Adrenal gland (tissue), 12 donors: ENCODE data around the gene CELF5. TPM values are rescaled to one million over a fixed set of nuclear protein-coding genes. Genes with fewer than 3 reads are reported as not detected.

Experiments
- DNase-seq, 7 donors: peaks; one replicate each; pipeline ENCODE4 v3.0.0-alpha.2; 2019 to 2020
- H3K27ac ChIP-seq, 5 donors: fragments of 200-600 bp; sonication (generic) in 4 of 5; 1 replicate in 3 of 5; 2 replicates in 2 of 5; pipeline versions ENCODE4 v1.5.1 to v1.8.0; 2016 to 2020; ENCODE audit warnings: mild to moderate bottlenecking in 1 of 5
- H3K27me3 ChIP-seq: fragments of 200-600 bp; 2 replicates; pipeline ENCODE4 v1.8.0; 2021
- H3K36me3 ChIP-seq, 2 donors: fragments of 200-600 bp; replicated peaks in 1 of 2; 1 replicate in 1 of 2; 2 replicates in 1 of 2; pipeline versions ENCODE4 v1.5.1 to v1.8.0; 2018 to 2022
- H3K4me1 ChIP-seq, 2 donors: fragments of 200-600 bp; replicated peaks in 1 of 2; 1 replicate in 1 of 2; 2 replicates in 1 of 2; pipeline versions ENCODE4 v1.5.1 to v1.8.0; 2018 to 2021
- H3K4me3 ChIP-seq, 4 donors: fragments of 200-600 bp; sonication (generic) in 3 of 4; one replicate each; pipeline ENCODE4 v1.5.1; 2016 to 2018
- H3K9me3 ChIP-seq, 3 donors: fragments of 200-600 bp; sonication (generic) in 1 of 3; replicated peaks in 1 of 3; 1 replicate in 2 of 3; 2 replicates in 1 of 3; pipeline versions ENCODE4 v1.5.1 to v1.8.0; 2016 to 2021
- CTCF ChIP-seq, 6 experiments: fragments of 450-650 bp in 4 of 6; fragments of 200-600 bp in 2 of 6; sonication (generic) in 1 of 6; IDR thresholded peaks; 1 replicate in 5 of 6; 2 replicates in 1 of 6; pipeline versions ENCODE4 v1.5.1 to v1.8.0; 2016 to 2021; ENCODE audit warnings: antibody characterized with exemption in 6 of 6, mild to moderate bottlenecking in 2 of 6, moderate library complexity in 1 of 6
- POLR2A ChIP-seq, 2 donors: fragments of 450-650 bp; IDR thresholded peaks; one replicate each; pipeline ENCODE4 v1.6.1; 2017; ENCODE audit warnings: antibody characterized with exemption in 2 of 2, mild to moderate bottlenecking in 2 of 2, moderate library complexity in 1 of 2
- WGBS, 4 donors: extraction: QIAGEN DNeasy Blood & Tissue Kit in 2 of 4; methylation state at CpG; one replicate each; pipeline versions ENCODE4 v1.1.5 to v1.1.7; 2013 to 2017; 5-methylcytosine and 5-hydroxymethylcytosine counted together
- intact Hi-C, 2 donors: fragments of 100-400 bp; cut with DNase I; formaldehyde crosslinking; loops; one replicate each; pipeline versions ENCODE4 v1.14.1 to v1.15.0; 2022 to 2023
- polyA plus RNA-seq, 3 donors: library from polyadenylated mRNA; stranded (reverse); fragments of 200-250 nt in 2 of 3; fragments of 350-450 nt in 1 of 3; fragmentation: Illumina TruSeq in 1 of 3; extraction: RNeasy Lipid Tissue Mini Kit (QIAGEN cat#74804) in 1 of 3; gene quantifications; one replicate each; pipeline ENCODE4 v1.2.3, GENCODE V29; 2013 to 2014
- total RNA-seq, 9 donors: library from RNA; depleted of rRNA in 4 of 9; stranded (reverse); fragments of >200 nt in 4 of 9; fragments of 120-200 nt in 1 of 9; fragmentation: NEBNext Ultra II Directional in 1 of 9; extraction: Animal tissue kit (Norgen Biotek cat#: 25700) in 1 of 9; gene quantifications; one replicate each; pipeline versions ENCODE4 v1.1.0 to v1.2.4, GENCODE V29; 2013 to 2023
- donor health status: healthy with polysubstance abuse.
- donor health status: Bipolar disorder and iron deficiency.
- donor health status: DM: yes; HTN: yes; CAD: no.
- donor health status: DM: no; HTN: no; CAD: no.
- donor health status: DM: no; HTN: no; CAD: no.
- donor health status: DM: yes; HTN: yes; CAD: no.

The CELF5 gene
- total and polyA plus RNA-seq, 12 donors, result 0.08 to 1.6 (median 0.58) TPM; not detected in 4

DNA sequence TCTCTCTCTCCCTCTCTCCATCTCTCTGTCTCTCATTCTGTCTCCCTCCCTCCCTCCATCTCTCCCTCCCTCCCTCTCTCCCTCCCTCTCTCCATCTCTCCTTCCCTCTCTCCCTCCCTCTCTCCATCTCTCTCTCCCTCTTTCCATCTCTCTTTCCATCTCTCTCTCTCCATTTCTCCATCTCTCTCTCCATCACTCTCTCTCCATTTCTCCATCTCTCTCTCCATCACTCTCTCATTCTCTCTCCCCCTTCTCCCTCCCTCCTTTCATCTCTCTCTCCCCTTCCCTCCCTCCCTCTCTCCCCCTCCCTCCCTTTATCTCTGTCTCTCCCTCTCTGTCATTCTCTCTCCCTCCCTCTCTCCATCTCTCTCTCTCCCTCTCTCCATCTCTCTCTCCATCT is 86.2 kb downstream of the CELF5 start:
- intact Hi-C loops, result loop anchor here in 1 of 2 donors (10.0 kb wide), 1 partner anchor 314 kb away; the partner anchor contains the start of gene CACTIN
- no peak overlapping the region for H3K27ac ChIP-seq
- TF ChIP-seq CTCF (IDR thresholded peaks at IDR 0.05), result no peak
- no peak for TF ChIP-seq POLR2A (IDR thresholded peaks at IDR 0.05)
- no peaks in the 10 kb centered on the region for H3K4me1 ChIP-seq
- H3K36me3 ChIP-seq, result no peaks in the 10 kb centered on the region
- H3K4me3 ChIP-seq, result no peak overlapping the region
- DNase-seq, result no peak
- H3K9me3 ChIP-seq, result no peaks in the 10 kb centered on the region
- peaks cover 29% of the 10 kb centered on the region for H3K27me3 ChIP-seq

DNA sequence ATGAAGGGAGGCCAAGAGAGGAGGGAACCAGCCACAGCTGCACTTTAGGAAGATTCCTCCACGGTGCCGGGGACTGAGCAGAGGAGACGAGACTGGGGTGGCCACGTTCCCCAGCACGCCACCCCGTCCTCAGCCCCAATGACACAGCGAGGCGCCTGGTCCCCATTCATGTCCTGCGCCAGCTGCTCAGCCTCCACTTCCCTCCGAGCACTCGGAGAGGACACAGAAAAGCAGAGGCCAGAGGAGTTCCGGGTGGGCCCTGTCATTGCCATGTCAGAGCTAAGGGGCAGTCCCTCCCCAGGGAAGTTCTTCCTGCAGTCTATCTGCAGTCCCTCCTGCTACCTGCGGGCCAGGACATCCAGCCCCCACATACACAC is 88.7 kb downstream of the CELF5 start:
- H3K27me3 ChIP-seq, result peaks cover 30% of the 10 kb centered on the region
- no peaks in the 10 kb centered on the region for H3K9me3 ChIP-seq
- no peaks in the 10 kb centered on the region for H3K36me3 ChIP-seq
- H3K4me3 ChIP-seq, result no peak overlapping the region
- intact Hi-C loops, result loop anchor here in 1 of 2 donors (10.0 kb wide), 1 partner anchor 312 kb away; the partner anchor contains the start of gene CACTIN
- no peak overlapping the region for H3K27ac ChIP-seq
- no peak for DNase-seq
- no peak for TF ChIP-seq CTCF (IDR thresholded peaks at IDR 0.05)
- TF ChIP-seq POLR2A (IDR thresholded peaks at IDR 0.05), result no peak
- H3K4me1 ChIP-seq, result no peaks in the 10 kb centered on the region
- WGBS, 4 donors, result 47 to 79% (median 69%) methylated on average over 3 to 13 of the region's 13 CpGs

GRCh38 chr19:3314962-3315675 is 90.7 kb downstream of the CELF5 start:
- 78 to 92% (median 80%) methylated on average over 12 to 30 of the region's 30 CpGs for WGBS, 4 donors
- intact Hi-C loops, result loop anchor here in 1 of 2 donors (10.0 kb wide), 1 partner anchor 310 kb away; the partner anchor contains the start of gene CACTIN
- Histone ChIP-seq H3K4me3 (no peak overlapping the region), H3K27me3 (peaks cover 28% of the 10 kb centered on the region), H3K4me1 (no peaks in the 10 kb centered on the region), H3K36me3 (no peaks in the 10 kb centered on the region), H3K9me3 (no peaks in the 10 kb centered on the region), H3K27ac (no peak overlapping the region)
- TF ChIP-seq CTCF (IDR thresholded peaks at IDR 0.05), result no peak
- no peak for TF ChIP-seq POLR2A (IDR thresholded peaks at IDR 0.05)
- no peak for DNase-seq

DNA sequence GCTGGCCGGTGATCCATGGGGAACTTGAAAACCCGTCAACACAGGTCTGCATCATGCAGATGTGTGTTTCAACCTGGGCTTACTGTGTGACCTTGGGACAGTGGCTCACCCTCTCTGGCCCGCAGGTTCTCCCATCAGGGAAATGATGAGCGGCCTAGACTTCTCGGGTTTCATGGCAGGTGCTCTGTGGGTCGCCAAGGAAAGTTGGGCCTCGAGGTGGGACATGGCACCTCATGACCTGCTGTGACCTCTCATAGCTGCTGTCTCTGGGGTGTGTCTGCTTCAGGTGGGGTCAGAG is 91.2 kb downstream of the CELF5 start:
- no peaks in the 10 kb centered on the region for H3K4me1 ChIP-seq
- H3K27me3 ChIP-seq, result peaks cover 28% of the 10 kb centered on the region
- H3K9me3 ChIP-seq, result no peaks in the 10 kb centered on the region
- no peak for DNase-seq
- WGBS, 4 donors, result 70 to 83% (median 77%) methylated on average over 2 to 7 of the region's 7 CpGs
- TF ChIP-seq CTCF (IDR thresholded peaks at IDR 0.05) (no peak), POLR2A (IDR thresholded peaks at IDR 0.05) (no peak)
- intact Hi-C loops, result loop anchor here in 1 of 2 donors (10.0 kb wide), 1 partner anchor 309 kb away; the partner anchor contains the start of gene CACTIN
- H3K27ac ChIP-seq, result no peak overlapping the region
- no peak overlapping the region for H3K4me3 ChIP-seq
- no peaks in the 10 kb centered on the region for H3K36me3 ChIP-seq
